PC-3 (cell line): ENCODE measurements around the gene STK39. TPM values are rescaled to one million over a fixed set of nuclear protein-coding genes. Genes with fewer than 3 reads are reported as not detected.
A peak's percentile ranks its signal among the peaks of the same experiment; 100 is the strongest.

Experiments
- ATAC-seq: fragments of 200-7000 bp; cut with Tn5 transposase; 2 replicates; pipeline ENCODE4 v1.9.1; 2020; ENCODE audit warnings: mild to moderate bottlenecking, moderate library complexity
- BruUV-seq: library from RNA; stranded (reverse); fragments of 400-500 nt; replicated peaks from 2 replicates; lab custom pipeline; 2021; lab: Mats Ljungman, UMichigan
- CTCF ChIA-PET: fragments of 300-600 bp; sonication (Branson Sonifier 250); formaldehyde crosslinking; loops from one replicate; lab custom pipeline; 2022; ENCODE audit warnings: antibody characterized with exemption; lab: Charles Lee
- POLR2A ChIA-PET: fragments of 300-600 bp; sonication (Branson Sonifier 250); formaldehyde crosslinking; loops from one replicate; lab custom pipeline; 2022; ENCODE audit warnings: antibody characterized with exemption; ENCODE audit not compliant: unreplicated experiment; lab: Charles Lee
- DNase-seq: peaks from one replicate; pipeline ENCODE4 v3.0.0-alpha.2; 2015
- H2AFZ ChIP-seq: fragments of 300-600 bp; sonication (generic); 2 replicates; pipeline ENCODE4 v1.6.0; 2016; ENCODE audit warnings: antibody characterized with exemption, low read length
- H3F3A ChIP-seq: fragments of 300-600 bp; sonication (generic); one replicate; pipeline ENCODE4 v1.6.0; 2017; ENCODE audit warnings: antibody characterized with exemption, low read length, control low read depth, mild to moderate bottlenecking; ENCODE audit not compliant: unreplicated experiment
- H3K27ac ChIP-seq: fragments of 300-600 bp; sonication (generic); 2 replicates; pipeline ENCODE4 v1.5.1; 2016; ENCODE audit warnings: mild to moderate bottlenecking, low read length
- H3K27me3 ChIP-seq: fragments of 300-600 bp; sonication (generic); 2 replicates; pipeline ENCODE4 v1.6.1; 2016; ENCODE audit warnings: low read length, mixed read lengths
- H3K36me3 ChIP-seq: fragments of 300-600 bp; sonication (generic); 2 replicates; pipeline ENCODE4 v1.6.1; 2016; ENCODE audit warnings: low read depth, mixed run types, low read length, mixed read lengths
- H3K4me1 ChIP-seq: fragments of 300-600 bp; sonication (generic); 2 replicates; pipeline ENCODE4 v1.5.1; 2016; ENCODE audit warnings: low read length; ENCODE audit not compliant: insufficient read depth
- H3K4me2 ChIP-seq: fragments of 300-600 bp; sonication (generic); 2 replicates; pipeline ENCODE4 v1.6.0; 2016; ENCODE audit warnings: low read length
- H3K4me3 ChIP-seq: fragments of 300-600 bp; sonication (generic); 2 replicates; pipeline ENCODE4 v1.5.1; 2016; ENCODE audit warnings: mild to moderate bottlenecking, low read length, mixed read lengths
- H3K79me2 ChIP-seq: fragments of 300-600 bp; sonication (generic); 2 replicates; pipeline ENCODE4 v1.6.1; 2017; ENCODE audit warnings: low read length, mixed read lengths
- H3K9ac ChIP-seq: fragments of 300-600 bp; sonication (generic); 2 replicates; pipeline ENCODE4 v1.6.0; 2016; ENCODE audit warnings: mild to moderate bottlenecking, low read length
- H3K9me2 ChIP-seq: fragments of 300-600 bp; sonication (generic); replicated peaks from 2 replicates; pipeline ENCODE4 v1.6.1; 2016; ENCODE audit warnings: mixed run types, low read length, mixed read lengths
- H3K9me3 ChIP-seq: fragments of 300-600 bp; sonication (generic); 2 replicates; pipeline ENCODE4 v1.6.1; 2016; ENCODE audit warnings: low read length, mixed read lengths
- H4K20me1 ChIP-seq: fragments of 300-600 bp; sonication (generic); 2 replicates; pipeline ENCODE4 v1.6.1; 2016; ENCODE audit warnings: low read length, mixed read lengths
- EZH2 ChIP-seq: fragments of 300-600 bp; sonication (generic); IDR thresholded peaks from one replicate; pipeline ENCODE4 v1.6.1; 2017; ENCODE audit warnings: antibody characterized with exemption, mild to moderate bottlenecking, low read length; ENCODE audit not compliant: unreplicated experiment
- EZH2phosphoT487 ChIP-seq: fragments of 300-600 bp; sonication (generic); IDR thresholded peaks from 2 replicates; pipeline ENCODE4 v1.6.1; 2018; ENCODE audit warnings: mild to moderate bottlenecking, antibody characterized with exemption, low read length, borderline replicate concordance
- intact Hi-C: fragments of 100-400 bp; cut with micrococcal nuclease; formaldehyde crosslinking; loops from 2 replicates; pipeline ENCODE4 v1.9.0; 2023
- total RNA-seq: library from RNA; depleted of rRNA; stranded (reverse); fragments of >200 nt; gene quantifications from 2 replicates; pipeline ENCODE4 v1.2.3, GENCODE V29; 2014
- TF ChIP-seq, protein P1 (sequence below): fragments of 300-600 bp; sonication (generic); conservative IDR thresholded peaks from 2 replicates; pipeline ENCODE4 v1.5.1; 2017; ENCODE audit warnings: antibody characterized with exemption, low read depth, mild to moderate bottlenecking, low read length

STK39 gene
- total RNA-seq, 1 experiment from 2014 or later, result 17.9 TPM

DNA sequence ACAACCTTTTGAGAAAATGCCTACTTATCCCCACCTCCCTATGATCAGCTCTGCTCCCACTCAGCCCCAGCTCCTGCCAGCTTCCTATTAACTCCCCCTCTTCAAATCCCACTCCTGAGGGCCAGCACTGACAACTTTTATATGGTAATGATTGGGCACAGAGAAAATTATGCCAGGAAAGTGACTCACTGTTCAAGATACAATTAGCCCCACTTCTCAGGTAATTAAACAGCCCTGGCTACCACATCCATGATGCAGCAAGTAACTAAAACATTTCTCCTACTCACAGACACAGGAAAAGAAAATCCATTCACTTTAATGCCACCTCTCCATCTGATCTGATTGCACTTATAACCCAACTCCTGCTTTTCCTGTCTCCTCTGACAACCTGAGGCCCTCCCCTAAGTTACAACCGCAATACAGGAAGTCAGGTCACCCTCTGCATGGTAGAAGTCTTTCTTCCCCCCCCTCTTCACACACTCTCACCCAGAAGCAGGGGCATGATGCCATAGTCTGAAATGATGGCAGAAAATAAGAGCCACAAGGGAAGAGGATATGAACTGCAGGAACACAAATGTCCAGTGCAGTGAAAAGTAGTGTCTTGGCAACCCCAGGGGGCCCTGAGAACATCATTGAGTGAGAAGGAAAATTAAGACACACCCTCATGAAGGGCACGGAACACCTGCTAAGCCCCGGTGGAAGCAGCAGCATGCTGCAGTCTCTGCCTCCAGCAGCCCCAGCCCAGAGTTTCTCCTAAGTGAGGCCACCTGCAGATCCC lies 54.4 kb downstream of the STK39 start:
- H3K9ac ChIP-seq, result no peak overlapping the region
- intact Hi-C loops, result loop anchor here (5.0 kb wide), 3 partner anchors 36 to 56 kb away; partner anchors contain the start of gene STK39
- no peaks in the 10 kb centered on the region for H3K9me3 ChIP-seq
- TF ChIP-seq, protein P1, sequence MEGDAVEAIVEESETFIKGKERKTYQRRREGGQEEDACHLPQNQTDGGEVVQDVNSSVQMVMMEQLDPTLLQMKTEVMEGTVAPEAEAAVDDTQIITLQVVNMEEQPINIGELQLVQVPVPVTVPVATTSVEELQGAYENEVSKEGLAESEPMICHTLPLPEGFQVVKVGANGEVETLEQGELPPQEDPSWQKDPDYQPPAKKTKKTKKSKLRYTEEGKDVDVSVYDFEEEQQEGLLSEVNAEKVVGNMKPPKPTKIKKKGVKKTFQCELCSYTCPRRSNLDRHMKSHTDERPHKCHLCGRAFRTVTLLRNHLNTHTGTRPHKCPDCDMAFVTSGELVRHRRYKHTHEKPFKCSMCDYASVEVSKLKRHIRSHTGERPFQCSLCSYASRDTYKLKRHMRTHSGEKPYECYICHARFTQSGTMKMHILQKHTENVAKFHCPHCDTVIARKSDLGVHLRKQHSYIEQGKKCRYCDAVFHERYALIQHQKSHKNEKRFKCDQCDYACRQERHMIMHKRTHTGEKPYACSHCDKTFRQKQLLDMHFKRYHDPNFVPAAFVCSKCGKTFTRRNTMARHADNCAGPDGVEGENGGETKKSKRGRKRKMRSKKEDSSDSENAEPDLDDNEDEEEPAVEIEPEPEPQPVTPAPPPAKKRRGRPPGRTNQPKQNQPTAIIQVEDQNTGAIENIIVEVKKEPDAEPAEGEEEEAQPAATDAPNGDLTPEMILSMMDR, result no peak
- no peak for TF ChIP-seq EZH2phosphoT487
- TF ChIP-seq EZH2, result no peak
- H4K20me1 ChIP-seq, result no peaks in the 10 kb centered on the region
- no peak overlapping the region for H2AFZ ChIP-seq
- ChIA-PET CTCF (interaction anchor here (0.9 kb wide), 1 partner anchor 940 kb away, joined by 4 read pairs; no protein-coding TSS in a partner anchor), POLR2A (no interaction called here)
- H3K36me3 ChIP-seq, result no peaks in the 10 kb centered on the region
- DNase-seq, result peak; percentile 42
- TSS peak; percentile 29 for BruUV-seq
- peak overlapping the region; percentile 25 for H3K4me2 ChIP-seq
- peak overlapping the region; percentile 28 for H3K27ac ChIP-seq
- peaks cover 1% of the 10 kb centered on the region for H3F3A ChIP-seq
- H3K79me2 ChIP-seq, result peaks cover 81% of the 10 kb centered on the region
- no peaks in the 10 kb centered on the region for H3K9me2 ChIP-seq
- ATAC-seq, result peak; percentile 45
- peaks cover 51% of the 10 kb centered on the region for H3K4me1 ChIP-seq
- H3K4me3 ChIP-seq, result no peak overlapping the region
- H3K27me3 ChIP-seq, result no peaks in the 10 kb centered on the region

DNA sequence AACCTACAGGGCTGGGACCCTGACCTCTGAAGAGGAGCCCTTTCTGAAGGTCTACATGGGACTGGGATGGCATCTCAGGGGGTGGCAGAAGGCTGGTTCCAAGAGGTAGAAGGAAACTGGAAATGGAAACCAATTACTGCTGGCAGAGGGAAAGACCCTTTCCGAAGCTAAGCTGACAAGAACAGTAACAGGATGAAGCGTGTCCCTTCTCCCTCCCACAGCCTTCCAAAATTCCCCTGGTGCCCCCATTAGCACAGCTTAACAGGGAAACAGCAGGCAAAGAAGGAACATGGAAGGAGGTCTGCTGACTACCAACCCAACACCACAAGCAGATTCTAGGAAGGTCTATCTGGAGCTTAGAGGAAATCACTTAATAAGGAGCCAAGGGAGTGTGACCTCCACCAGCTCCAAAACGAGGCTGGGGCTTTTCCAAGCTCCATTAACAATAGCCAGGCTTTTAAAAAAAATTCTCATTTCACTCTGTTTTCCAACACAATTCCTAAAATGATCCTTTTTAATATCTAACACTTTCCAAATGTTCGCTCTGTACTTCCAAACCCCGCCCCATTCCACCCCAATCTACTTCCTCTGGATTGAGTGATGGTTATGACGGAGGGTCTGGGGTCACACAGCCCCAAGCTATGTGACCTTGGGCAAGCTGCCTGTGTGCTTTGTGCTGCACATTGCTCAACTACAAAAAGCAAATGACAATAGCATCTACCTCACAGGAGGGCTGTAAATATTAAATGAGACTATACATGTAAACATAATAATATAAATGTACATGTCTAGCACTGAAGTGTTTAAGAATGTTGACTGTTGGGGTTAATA lies 55.2 kb downstream of the STK39 start:
- Histone ChIP-seq H3K4me2 (0 out of 2 replicates have a peak overlapping the region, but pooled peaks have one; percentile 25), H3K27me3 (no peaks in the 10 kb centered on the region), H3K9me3 (no peaks in the 10 kb centered on the region), H3F3A (no peaks in the 10 kb centered on the region), H3K9ac (no peak overlapping the region), H3K79me2 (peaks cover 83% of the 10 kb centered on the region), H3K9me2 (no peaks in the 10 kb centered on the region), H3K36me3 (no peaks in the 10 kb centered on the region), H3K4me1 (peaks cover 49% of the 10 kb centered on the region), H3K27ac (no peak overlapping the region), H3K4me3 (no peak overlapping the region), H4K20me1 (no peaks in the 10 kb centered on the region), H2AFZ (no peak overlapping the region)
- ChIA-PET CTCF (interaction anchor here (0.9 kb wide), 1 partner anchor 939 kb away, joined by 4 read pairs; no protein-coding TSS in a partner anchor), POLR2A (no interaction called here)
- no TSS peak for BruUV-seq
- intact Hi-C loops, result loop anchor here (5.0 kb wide), 3 partner anchors 35 to 55 kb away; partner anchors contain the start of gene STK39
- no peak for DNase-seq
- no peak for TF ChIP-seq EZH2phosphoT487
- TF ChIP-seq EZH2, result no peak
- TF ChIP-seq, protein P1, result no peak
- ATAC-seq, result no peak
